Neural cell (in vitro differentiated cells): ENCODE measurements around the gene ASTN1. TPM values are rescaled to one million over a fixed set of nuclear protein-coding genes. Genes with fewer than 3 reads are reported as not detected.
A peak's percentile ranks its signal among the peaks of the same experiment; 100 is the strongest.

Source experiments
- H2AFZ ChIP-seq: fragments of 200-600, 300-800 bp; sonication (generic), shearing (Covaris generic); 2 replicates; pipeline ENCODE4 v1.6.0; 2014; ENCODE audit warnings: low read depth, mild to moderate bottlenecking, antibody characterized with exemption, low read length, moderate library complexity
- H3F3A ChIP-seq: fragments of 200-600 bp; shearing (Covaris generic); 2 replicates; pipeline ENCODE4 v1.6.1; 2016; ENCODE audit warnings: mild to moderate bottlenecking, moderate library complexity, mixed read lengths, antibody characterized with exemption, low read length; ENCODE audit not compliant: insufficient read depth, poor library complexity, severe bottlenecking
- H3K27ac ChIP-seq: fragments of 200-600, 300-800 bp; sonication (generic), shearing (Covaris generic); 2 replicates; pipeline ENCODE4 v1.5.1; 2014; ENCODE audit warnings: mild to moderate bottlenecking, low read length, moderate library complexity
- H3K27me3 ChIP-seq: fragments of 300-800, 200-600 bp; sonication (generic), shearing (Covaris generic); 2 replicates; pipeline ENCODE4 v1.6.0; 2014; ENCODE audit warnings: mild to moderate bottlenecking, low read depth, low read length, moderate library complexity; ENCODE audit not compliant: insufficient read depth
- H3K36me3 ChIP-seq: fragments of 300-800, 200-600 bp; sonication (generic), shearing (Covaris generic); 2 replicates; pipeline ENCODE4 v1.5.1; 2014; ENCODE audit warnings: mild to moderate bottlenecking, antibody characterized with exemption, low read length, moderate library complexity; ENCODE audit not compliant: insufficient read depth
- H3K4me2 ChIP-seq: fragments of 300-800, 200-600 bp; sonication (generic), shearing (Covaris generic); 2 replicates; pipeline ENCODE4 v1.6.0; 2014; ENCODE audit warnings: mild to moderate bottlenecking, low read length
- H3K4me3 ChIP-seq: fragments of 300-800, 200-600 bp; sonication (generic), shearing (Covaris generic); 2 replicates; pipeline ENCODE4 v1.5.1; 2014; ENCODE audit warnings: mild to moderate bottlenecking, low read length, moderate library complexity
- H3K79me2 ChIP-seq: fragments of 200-600 bp; shearing (Covaris generic); replicated peaks from 2 replicates; pipeline ENCODE4 v1.6.0; 2014; ENCODE audit warnings: mild to moderate bottlenecking, low read length, moderate library complexity; ENCODE audit not compliant: insufficient read depth
- H3K9ac ChIP-seq: fragments of 300-800, 200-600 bp; sonication (generic), shearing (Covaris generic); 2 replicates; pipeline ENCODE4 v1.6.1; 2016; ENCODE audit warnings: mild to moderate bottlenecking, low read length, mixed read lengths
- H3K9me2 ChIP-seq: fragments of 200-600 bp; shearing (Covaris generic); 2 replicates; pipeline ENCODE4 v1.6.1; 2016; ENCODE audit warnings: mild to moderate bottlenecking, low read length, mixed read lengths; ENCODE audit not compliant: insufficient read depth
- H3K9me3 ChIP-seq: fragments of 200-600, 300-800 bp; sonication (generic), shearing (Covaris generic); 2 replicates; pipeline ENCODE4 v1.6.1; 2016; ENCODE audit warnings: mild to moderate bottlenecking, mixed run types, low read length, moderate library complexity, mixed read lengths
- H4K20me1 ChIP-seq: fragments of 200-600 bp; shearing (Covaris generic); 2 replicates; pipeline ENCODE4 v1.6.1; 2016; ENCODE audit warnings: mild to moderate bottlenecking, mixed run types; ENCODE audit not compliant: insufficient read depth
- EP300 ChIP-seq: fragments of 450-650 bp; conservative IDR thresholded peaks from 2 replicates; pipeline ENCODE4 v1.6.1; 2014; ENCODE audit warnings: antibody characterized with exemption, mild to moderate bottlenecking, moderate library complexity; ENCODE audit not compliant: poor library complexity, severe bottlenecking
- EZH2 ChIP-seq: fragments of 200-600, 300-800 bp; shearing (Covaris generic), sonication (generic); IDR thresholded peaks from 2 replicates; pipeline ENCODE4 v1.6.1; 2014; ENCODE audit warnings: antibody characterized with exemption, low read length, borderline replicate concordance, mild to moderate bottlenecking; ENCODE audit not compliant: insufficient read depth, poor library complexity, severe bottlenecking
- MXI1 ChIP-seq: fragments of 450-650 bp; conservative IDR thresholded peaks from 2 replicates; pipeline ENCODE4 v1.6.1; 2014; ENCODE audit warnings: antibody characterized with exemption, mild to moderate bottlenecking; ENCODE audit not compliant: poor library complexity, severe bottlenecking
- POLR2AphosphoS5 ChIP-seq: IDR thresholded peaks from 2 replicates; pipeline ENCODE4 v1.6.1; 2012
- RAD21 ChIP-seq: fragments of 450-650 bp; conservative IDR thresholded peaks from 2 replicates; pipeline ENCODE4 v1.6.1; 2014; ENCODE audit warnings: antibody characterized with exemption, mild to moderate bottlenecking, moderate library complexity
- SMC3 ChIP-seq: fragments of 450-650 bp; conservative IDR thresholded peaks from 2 replicates; pipeline ENCODE4 v1.6.1; 2014; ENCODE audit warnings: antibody characterized with exemption, mild to moderate bottlenecking, moderate library complexity; ENCODE audit not compliant: poor library complexity
- TAF1 ChIP-seq: IDR thresholded peaks from 2 replicates; pipeline ENCODE4 v1.6.1; 2012; ENCODE audit warnings: low read depth
- polyA plus RNA-seq: library from polyadenylated mRNA; depleted of rRNA; stranded (reverse); fragments of >200 nt; gene quantifications from 2 replicates; pipeline ENCODE4 v1.2.3, GENCODE V29; 2014
- TF ChIP-seq, protein P1 (sequence below): fragments of 450-650 bp; IDR thresholded peaks from 2 replicates; pipeline ENCODE4 v1.5.1; 2014; ENCODE audit warnings: antibody characterized with exemption, mild to moderate bottlenecking, moderate library complexity; ENCODE audit not compliant: poor library complexity, severe bottlenecking
- TF ChIP-seq, protein P2 (sequence below): IDR thresholded peaks from 2 replicates; pipeline ENCODE4 v1.6.1; 2012; ENCODE audit warnings: borderline replicate concordance

The ASTN1 gene
- polyA plus RNA-seq, 1 donor from 2014 or later = 33.4 TPM

DNA sequence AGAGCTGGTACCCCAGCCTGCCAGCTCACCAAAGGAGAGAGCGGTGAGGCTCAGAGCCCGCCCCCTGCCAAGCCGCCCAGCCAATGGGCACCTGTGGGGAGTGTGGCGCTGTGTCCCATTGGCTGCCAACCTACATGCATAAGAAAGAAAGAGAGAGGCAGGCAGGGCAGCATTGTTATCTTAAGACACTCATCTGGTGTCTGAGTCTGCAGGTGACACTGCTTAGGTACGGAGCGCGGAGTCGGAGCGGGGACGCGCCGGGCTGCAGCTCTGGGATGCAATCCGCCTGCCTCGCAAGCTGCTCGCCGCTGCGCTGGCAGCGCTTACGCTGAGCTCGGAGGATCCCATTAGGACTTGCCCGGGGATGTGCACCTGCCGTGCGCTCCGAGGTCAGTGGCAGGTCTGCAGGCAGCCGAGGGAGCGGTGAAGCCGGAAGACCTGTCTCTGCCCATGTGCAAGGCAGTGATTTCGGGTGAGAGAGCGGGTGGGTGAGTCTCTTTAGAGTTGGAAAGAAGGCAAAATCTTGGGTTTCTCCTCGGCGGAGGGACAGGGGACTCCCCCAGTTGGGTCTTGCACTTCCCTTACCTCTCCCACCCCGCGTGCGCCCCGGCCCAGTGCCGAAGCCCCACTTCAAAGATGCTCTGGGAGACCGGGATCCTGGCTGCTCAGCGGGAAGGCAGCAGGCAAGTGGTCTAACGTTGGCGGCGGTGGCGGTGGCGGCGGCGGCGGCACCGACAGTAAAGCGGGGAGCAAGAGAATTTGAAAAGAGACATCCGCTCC, 6.4 kb upstream of the ASTN1 start, which contains the start of gene BRINP2:
Gene BRINP2 (plus strand): TSS at position 203 of the 780 bp plus-strand sequence. CDS start 58,919 bp downstream, outside the sequence.
- Histone ChIP-seq H3K9ac (peak within 1 kb of the TSS; percentile 64), H3K27me3 (peaks cover 10% of the 10 kb centered on the region), H3K79me2 (peaks cover 5% of the 10 kb centered on the region), H4K20me1 (no peaks in the 10 kb centered on the region), H3K9me2 (no peaks in the 10 kb centered on the region), H3K36me3 (no peaks in the 10 kb centered on the region), H3K27ac (peak within 1 kb of the TSS; percentile 54), H3K9me3 (no peaks in the 10 kb centered on the region), H2AFZ (peak within 1 kb of the TSS; percentile 21), H3K4me3 (peak within 1 kb of the TSS; percentile 80), H3F3A (no peaks in the 10 kb centered on the region), H3K4me2 (peak within 1 kb of the TSS; percentile 83)
- peak; percentile 52 for TF ChIP-seq EP300
- TF ChIP-seq, protein P1, sequence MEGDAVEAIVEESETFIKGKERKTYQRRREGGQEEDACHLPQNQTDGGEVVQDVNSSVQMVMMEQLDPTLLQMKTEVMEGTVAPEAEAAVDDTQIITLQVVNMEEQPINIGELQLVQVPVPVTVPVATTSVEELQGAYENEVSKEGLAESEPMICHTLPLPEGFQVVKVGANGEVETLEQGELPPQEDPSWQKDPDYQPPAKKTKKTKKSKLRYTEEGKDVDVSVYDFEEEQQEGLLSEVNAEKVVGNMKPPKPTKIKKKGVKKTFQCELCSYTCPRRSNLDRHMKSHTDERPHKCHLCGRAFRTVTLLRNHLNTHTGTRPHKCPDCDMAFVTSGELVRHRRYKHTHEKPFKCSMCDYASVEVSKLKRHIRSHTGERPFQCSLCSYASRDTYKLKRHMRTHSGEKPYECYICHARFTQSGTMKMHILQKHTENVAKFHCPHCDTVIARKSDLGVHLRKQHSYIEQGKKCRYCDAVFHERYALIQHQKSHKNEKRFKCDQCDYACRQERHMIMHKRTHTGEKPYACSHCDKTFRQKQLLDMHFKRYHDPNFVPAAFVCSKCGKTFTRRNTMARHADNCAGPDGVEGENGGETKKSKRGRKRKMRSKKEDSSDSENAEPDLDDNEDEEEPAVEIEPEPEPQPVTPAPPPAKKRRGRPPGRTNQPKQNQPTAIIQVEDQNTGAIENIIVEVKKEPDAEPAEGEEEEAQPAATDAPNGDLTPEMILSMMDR = peak; percentile 21
- TF ChIP-seq, protein P2, sequence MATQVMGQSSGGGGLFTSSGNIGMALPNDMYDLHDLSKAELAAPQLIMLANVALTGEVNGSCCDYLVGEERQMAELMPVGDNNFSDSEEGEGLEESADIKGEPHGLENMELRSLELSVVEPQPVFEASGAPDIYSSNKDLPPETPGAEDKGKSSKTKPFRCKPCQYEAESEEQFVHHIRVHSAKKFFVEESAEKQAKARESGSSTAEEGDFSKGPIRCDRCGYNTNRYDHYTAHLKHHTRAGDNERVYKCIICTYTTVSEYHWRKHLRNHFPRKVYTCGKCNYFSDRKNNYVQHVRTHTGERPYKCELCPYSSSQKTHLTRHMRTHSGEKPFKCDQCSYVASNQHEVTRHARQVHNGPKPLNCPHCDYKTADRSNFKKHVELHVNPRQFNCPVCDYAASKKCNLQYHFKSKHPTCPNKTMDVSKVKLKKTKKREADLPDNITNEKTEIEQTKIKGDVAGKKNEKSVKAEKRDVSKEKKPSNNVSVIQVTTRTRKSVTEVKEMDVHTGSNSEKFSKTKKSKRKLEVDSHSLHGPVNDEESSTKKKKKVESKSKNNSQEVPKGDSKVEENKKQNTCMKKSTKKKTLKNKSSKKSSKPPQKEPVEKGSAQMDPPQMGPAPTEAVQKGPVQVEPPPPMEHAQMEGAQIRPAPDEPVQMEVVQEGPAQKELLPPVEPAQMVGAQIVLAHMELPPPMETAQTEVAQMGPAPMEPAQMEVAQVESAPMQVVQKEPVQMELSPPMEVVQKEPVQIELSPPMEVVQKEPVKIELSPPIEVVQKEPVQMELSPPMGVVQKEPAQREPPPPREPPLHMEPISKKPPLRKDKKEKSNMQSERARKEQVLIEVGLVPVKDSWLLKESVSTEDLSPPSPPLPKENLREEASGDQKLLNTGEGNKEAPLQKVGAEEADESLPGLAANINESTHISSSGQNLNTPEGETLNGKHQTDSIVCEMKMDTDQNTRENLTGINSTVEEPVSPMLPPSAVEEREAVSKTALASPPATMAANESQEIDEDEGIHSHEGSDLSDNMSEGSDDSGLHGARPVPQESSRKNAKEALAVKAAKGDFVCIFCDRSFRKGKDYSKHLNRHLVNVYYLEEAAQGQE = peak; percentile 87
- peak; percentile 97 for TF ChIP-seq TAF1
- peak; percentile 58 for TF ChIP-seq RAD21
- peak; percentile 67 for TF ChIP-seq SMC3
- peak; percentile 93 for TF ChIP-seq MXI1
- no peak for TF ChIP-seq EZH2
- TF ChIP-seq POLR2AphosphoS5 = peak; percentile 94

DNA sequence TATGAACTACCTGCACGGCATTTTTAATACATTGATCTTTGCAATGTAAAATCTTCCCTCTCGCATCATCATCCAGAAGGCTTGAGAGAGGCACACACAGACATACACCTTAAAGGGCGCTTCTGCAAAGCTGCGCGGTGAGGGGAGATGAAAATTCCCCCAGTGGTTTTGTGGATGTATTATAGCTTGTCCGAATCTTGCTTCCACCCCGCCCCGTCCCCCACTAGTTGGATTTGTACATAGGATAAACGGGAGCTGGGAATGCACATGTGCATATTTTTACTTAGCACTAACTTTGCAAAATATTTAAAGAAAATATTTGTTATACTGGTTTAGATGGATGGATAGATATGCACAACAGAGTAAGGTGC, 542 bp upstream of the ASTN1 start:
- Histone ChIP-seq H3K79me2 (peaks cover 34% of the 10 kb centered on the region), H3K36me3 (no peaks in the 10 kb centered on the region), H3K27ac (peak overlapping the region; percentile 80), H3K9me3 (no peaks in the 10 kb centered on the region), H4K20me1 (no peaks in the 10 kb centered on the region), H3K9ac (peak overlapping the region; percentile 86), H3K4me2 (peak overlapping the region; percentile 56), H3K27me3 (no peaks in the 10 kb centered on the region), H3K9me2 (no peaks in the 10 kb centered on the region), H2AFZ (peak overlapping the region; percentile 83), H3F3A (peaks cover 3% of the 10 kb centered on the region), H3K4me3 (peak overlapping the region; percentile 82)
- TF ChIP-seq EP300 = no peak
- TF ChIP-seq EZH2 = no peak
- TF ChIP-seq SMC3 = no peak
- no peak for TF ChIP-seq TAF1
- TF ChIP-seq POLR2AphosphoS5 = no peak
